T-helper 2 cell (primary cell): ENCODE results near the gene SSTR1.
"Not testable (repeated sequence)": the region's sequence is repeated elsewhere in the genome, so short reads cannot be mapped to it uniquely, and the experiment has no call there.

Experiments used
- DNase-seq, 5 experiments: peaks; one replicate each; pipeline versions ENCODE4 v3.0.0 to v3.0.0-alpha.2; 2012 to 2022
- total RNA-seq, 2 donors: gene quantifications; one replicate each; lab custom pipeline; 2026; lab: John Stamatoyannopoulos, UW

The SSTR1 gene
- total RNA-seq, result 0 reads per million in 2 donors

- no peak for DNase-seq
Measured at GRCh38 chr14:38207736-38208617, at the start of gene SSTR1. SSTR1 (plus strand) TSS chr14:38207904; CDS start chr14:38209390, 1,486 bp downstream.

- DNase-seq, result no peak
Measured at GRCh38 chr14:38158468-38158867, 49.2 kb upstream of the SSTR1 start.

GRCh38 chr14:38168416-38168815 lies 39.3 kb upstream of the SSTR1 start:
- no peak for DNase-seq

GRCh38 chr14:38171197-38171596 lies 36.5 kb upstream of the SSTR1 start:
- DNase-seq, result no peak

- no peak for DNase-seq
Measured at GRCh38 chr14:38174711-38175110, 33.0 kb upstream of the SSTR1 start.

GRCh38 chr14:38175658-38176057 lies 32.0 kb upstream of the SSTR1 start:
- DNase-seq, result peak in 1 of 5 experiments; percentile 4

GRCh38 chr14:38176379-38176778 lies 31.3 kb upstream of the SSTR1 start:
- DNase-seq, result no peak

- DNase-seq, result no peak
Measured at GRCh38 chr14:38184132-38184531, 23.6 kb upstream of the SSTR1 start.

GRCh38 chr14:38185671-38186070 lies 22.0 kb upstream of the SSTR1 start:
- no peak for DNase-seq

GRCh38 chr14:38186216-38186615 lies 21.5 kb upstream of the SSTR1 start:
- no peak for DNase-seq

GRCh38 chr14:38187528-38187927 lies 20.2 kb upstream of the SSTR1 start:
- no peak for DNase-seq

- no peak for DNase-seq
Measured at GRCh38 chr14:38189930-38190726, 17.6 kb upstream of the SSTR1 start.

- not testable (repeated sequence) for DNase-seq
Measured at GRCh38 chr14:38190846-38191245, 16.9 kb upstream of the SSTR1 start.

- not testable (repeated sequence) for DNase-seq
Measured at GRCh38 chr14:38191491-38191890, 16.2 kb upstream of the SSTR1 start.

GRCh38 chr14:38197001-38197783 lies 10.5 kb upstream of the SSTR1 start:
- DNase-seq, result no peak

- no peak for DNase-seq
Measured at GRCh38 chr14:38197784-38198335, 9.8 kb upstream of the SSTR1 start.

- no peak for DNase-seq
Measured at GRCh38 chr14:38198425-38198824, 9.3 kb upstream of the SSTR1 start.

- no peak for DNase-seq
Measured at GRCh38 chr14:38199076-38199475, 8.6 kb upstream of the SSTR1 start.

- no peak for DNase-seq
Measured at GRCh38 chr14:38199739-38200138, 8.0 kb upstream of the SSTR1 start.

GRCh38 chr14:38201137-38201828 lies 6.4 kb upstream of the SSTR1 start:
- no peak for DNase-seq

GRCh38 chr14:38202444-38203191 lies 5.1 kb upstream of the SSTR1 start:
- no peak for DNase-seq
